ENCODE data around the gene CFAP97D2.

DNA sequence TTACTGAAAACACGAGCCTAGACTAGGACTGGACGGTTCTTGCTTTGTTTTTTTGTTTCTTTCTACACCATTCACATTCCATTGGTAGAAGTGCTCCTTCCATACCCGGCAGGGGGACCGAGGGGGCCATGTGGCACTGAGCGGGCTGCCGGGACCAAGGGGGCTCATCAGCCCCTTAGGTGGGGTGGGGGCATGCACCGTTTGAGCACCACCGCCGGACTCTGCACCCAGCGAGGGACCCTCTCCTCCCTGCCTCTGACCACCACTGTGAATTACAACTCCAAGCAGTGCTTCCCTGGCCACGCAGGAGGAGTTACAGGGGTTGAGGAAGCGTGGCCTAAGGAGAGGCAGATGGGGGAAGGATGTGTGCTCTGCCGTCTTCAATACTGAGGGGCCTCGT lies 15.0 kb upstream of the CFAP97D2 start:
- TF ChIP-seq, protein P1, sequence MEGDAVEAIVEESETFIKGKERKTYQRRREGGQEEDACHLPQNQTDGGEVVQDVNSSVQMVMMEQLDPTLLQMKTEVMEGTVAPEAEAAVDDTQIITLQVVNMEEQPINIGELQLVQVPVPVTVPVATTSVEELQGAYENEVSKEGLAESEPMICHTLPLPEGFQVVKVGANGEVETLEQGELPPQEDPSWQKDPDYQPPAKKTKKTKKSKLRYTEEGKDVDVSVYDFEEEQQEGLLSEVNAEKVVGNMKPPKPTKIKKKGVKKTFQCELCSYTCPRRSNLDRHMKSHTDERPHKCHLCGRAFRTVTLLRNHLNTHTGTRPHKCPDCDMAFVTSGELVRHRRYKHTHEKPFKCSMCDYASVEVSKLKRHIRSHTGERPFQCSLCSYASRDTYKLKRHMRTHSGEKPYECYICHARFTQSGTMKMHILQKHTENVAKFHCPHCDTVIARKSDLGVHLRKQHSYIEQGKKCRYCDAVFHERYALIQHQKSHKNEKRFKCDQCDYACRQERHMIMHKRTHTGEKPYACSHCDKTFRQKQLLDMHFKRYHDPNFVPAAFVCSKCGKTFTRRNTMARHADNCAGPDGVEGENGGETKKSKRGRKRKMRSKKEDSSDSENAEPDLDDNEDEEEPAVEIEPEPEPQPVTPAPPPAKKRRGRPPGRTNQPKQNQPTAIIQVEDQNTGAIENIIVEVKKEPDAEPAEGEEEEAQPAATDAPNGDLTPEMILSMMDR (optimal IDR thresholded peaks at IDR 0.05 in 1 of 3, IDR thresholded peaks at IDR 0.05 in 1 of 3, conservative IDR thresholded peaks at IDR 0.05 in 1 of 3; ENCODE audit: extremely low read depth in 1 of 3, insufficient read depth in 2 of 3, low read length in 3 of 3): no peak
- no peak for TF ChIP-seq EZH2 (IDR thresholded peaks at IDR 0.05; ENCODE audit: low read length)

Data from keratinocyte (primary cell).